Uterus (tissue), 2 donors: Measurements from ENCODE around the gene PCMT1.
"Not testable (repeated sequence)": the region's sequence is repeated elsewhere in the genome, so short reads cannot be mapped to it uniquely, and the experiment has no call there.

ENCODE experiments used
- CTCF ChIP-seq, 4 experiments: fragments of 200-600 bp in 2 of 4; fragments of 450-650 bp in 2 of 4; sonication (generic) in 2 of 4; IDR thresholded peaks; one replicate each; pipeline ENCODE4 v1.5.1; 2016 to 2019; ENCODE audit warnings: antibody characterized with exemption in 4 of 4, mild to moderate bottlenecking in 2 of 4, moderate library complexity in 1 of 4
- POLR2A ChIP-seq, 2 donors: fragments of 450-650 bp; IDR thresholded peaks; one replicate each; pipeline ENCODE4 v1.6.1; 2016; ENCODE audit warnings: antibody characterized with exemption in 2 of 2, mild to moderate bottlenecking in 1 of 2, moderate library complexity in 1 of 2

GRCh38 chr6:149753374-149753637, 3.8 kb downstream of the PCMT1 start:
- not testable (repeated sequence) for TF ChIP-seq CTCF, POLR2A (IDR thresholded peaks at IDR 0.05)
